Activated T-helper 17 cell treated with anti-CD3 and anti-CD28 coated beads, Interleukin-2, amount 50 U/mL, for 72 hours (primary cell): ENCODE results near the gene CCR3. TPM values are rescaled to one million over a fixed set of nuclear protein-coding genes. Genes with fewer than 3 reads are reported as not detected.

Experiments
- ATAC-seq: fragments of 150-1000 bp; cut with Tn5 transposase; replicated peaks from 2 replicates; pipeline ENCODE4 v1.10.0; 2021; ENCODE audit warnings: mild to moderate bottlenecking, moderate library complexity
- H3K27ac Mint-ChIP-seq: one replicate; pipeline ENCODE4 v1.8.0; 2022; ENCODE audit warnings: mixed read lengths
- H3K27me3 Mint-ChIP-seq: one replicate; pipeline ENCODE4 v1.8.0; 2022; ENCODE audit warnings: mixed read lengths
- H3K36me3 Mint-ChIP-seq: one replicate; pipeline ENCODE4 v1.8.0; 2022; ENCODE audit warnings: low read depth, mild to moderate bottlenecking, mixed read lengths
- H3K4me1 Mint-ChIP-seq: one replicate; pipeline ENCODE4 v1.8.0; 2022; ENCODE audit warnings: mixed read lengths
- H3K4me3 Mint-ChIP-seq: one replicate; pipeline ENCODE4 v1.8.0; 2022; ENCODE audit warnings: mild to moderate bottlenecking, mixed read lengths
- H3K9me3 Mint-ChIP-seq: one replicate; pipeline ENCODE4 v1.8.0; 2022; ENCODE audit warnings: mixed read lengths
- total RNA-seq, 2 donors: library from RNA; stranded (reverse); gene quantifications; one replicate each; pipeline ENCODE4 v1.2.3, GENCODE V29; 2022

The CCR3 gene
- total RNA-seq, 2 donors from 2014 or later: not detected

- H3K4me3 Mint-ChIP-seq: no peak overlapping the region
- H3K4me1 Mint-ChIP-seq: peaks cover 19% of the 10 kb centered on the region
- no peaks in the 10 kb centered on the region for H3K36me3 Mint-ChIP-seq
- H3K9me3 Mint-ChIP-seq: no peaks in the 10 kb centered on the region
- H3K27me3 Mint-ChIP-seq: no peaks in the 10 kb centered on the region
- H3K27ac Mint-ChIP-seq: no peak overlapping the region
- ATAC-seq: no peak
Observed at GRCh38 chr3:46209746-46210470, 32.4 kb upstream of the CCR3 start.

GRCh38 chr3:46212101-46212500 lies 30.2 kb upstream of the CCR3 start:
- Mint-ChIP-seq H3K4me3 (no peak overlapping the region), H3K4me1 (peaks cover 15% of the 10 kb centered on the region), H3K27me3 (no peaks in the 10 kb centered on the region), H3K9me3 (no peaks in the 10 kb centered on the region), H3K27ac (no peak overlapping the region), H3K36me3 (no peaks in the 10 kb centered on the region)
- ATAC-seq: no peak

- Mint-ChIP-seq H3K4me1 (peaks cover 10% of the 10 kb centered on the region), H3K36me3 (no peaks in the 10 kb centered on the region), H3K9me3 (no peaks in the 10 kb centered on the region), H3K27me3 (no peaks in the 10 kb centered on the region), H3K27ac (no peak overlapping the region), H3K4me3 (no peak overlapping the region)
- peak; percentile 57 for ATAC-seq
Observed at GRCh38 chr3:46213201-46213600, 29.1 kb upstream of the CCR3 start.

GRCh38 chr3:46214751-46215352 lies 27.4 kb upstream of the CCR3 start:
- H3K27me3 Mint-ChIP-seq: peaks cover 3% of the 10 kb centered on the region
- H3K36me3 Mint-ChIP-seq: no peaks in the 10 kb centered on the region
- H3K4me1 Mint-ChIP-seq: no peaks in the 10 kb centered on the region
- H3K4me3 Mint-ChIP-seq: no peak overlapping the region
- no peak for ATAC-seq
- H3K27ac Mint-ChIP-seq: no peak overlapping the region
- peaks cover 3% of the 10 kb centered on the region for H3K9me3 Mint-ChIP-seq

- peaks cover 4% of the 10 kb centered on the region for H3K9me3 Mint-ChIP-seq
- no peak overlapping the region for H3K27ac Mint-ChIP-seq
- no peak for ATAC-seq
- H3K4me3 Mint-ChIP-seq: no peak overlapping the region
- H3K4me1 Mint-ChIP-seq: no peaks in the 10 kb centered on the region
- H3K36me3 Mint-ChIP-seq: no peaks in the 10 kb centered on the region
- peaks cover 3% of the 10 kb centered on the region for H3K27me3 Mint-ChIP-seq
Observed at GRCh38 chr3:46215810-46216414, 26.3 kb upstream of the CCR3 start.

GRCh38 chr3:46218196-46218709 lies 24.0 kb upstream of the CCR3 start:
- Mint-ChIP-seq H3K4me1 (no peaks in the 10 kb centered on the region), H3K9me3 (peaks cover 4% of the 10 kb centered on the region), H3K27me3 (peaks cover 3% of the 10 kb centered on the region), H3K4me3 (no peak overlapping the region), H3K36me3 (no peaks in the 10 kb centered on the region), H3K27ac (no peak overlapping the region)
- ATAC-seq: no peak

GRCh38 chr3:46221391-46221790 lies 20.9 kb upstream of the CCR3 start:
- Mint-ChIP-seq H3K36me3 (no peaks in the 10 kb centered on the region), H3K27ac (no peak overlapping the region), H3K4me3 (no peak overlapping the region), H3K9me3 (peaks cover 4% of the 10 kb centered on the region), H3K4me1 (no peaks in the 10 kb centered on the region), H3K27me3 (peaks cover 5% of the 10 kb centered on the region)
- no peak for ATAC-seq

- H3K4me3 Mint-ChIP-seq: no peak overlapping the region
- peaks cover 7% of the 10 kb centered on the region for H3K27me3 Mint-ChIP-seq
- peaks cover 4% of the 10 kb centered on the region for H3K9me3 Mint-ChIP-seq
- no peak for ATAC-seq
- no peak overlapping the region for H3K27ac Mint-ChIP-seq
- H3K4me1 Mint-ChIP-seq: no peaks in the 10 kb centered on the region
- no peaks in the 10 kb centered on the region for H3K36me3 Mint-ChIP-seq
Observed at GRCh38 chr3:46221938-46222337, 20.3 kb upstream of the CCR3 start.

GRCh38 chr3:46222435-46223161 lies 19.7 kb upstream of the CCR3 start:
- H3K4me1 Mint-ChIP-seq: no peaks in the 10 kb centered on the region
- ATAC-seq: no peak
- no peaks in the 10 kb centered on the region for H3K36me3 Mint-ChIP-seq
- H3K9me3 Mint-ChIP-seq: peaks cover 4% of the 10 kb centered on the region
- no peak overlapping the region for H3K4me3 Mint-ChIP-seq
- peaks cover 10% of the 10 kb centered on the region for H3K27me3 Mint-ChIP-seq
- H3K27ac Mint-ChIP-seq: no peak overlapping the region

- H3K4me1 Mint-ChIP-seq: peaks cover 10% of the 10 kb centered on the region
- no peaks in the 10 kb centered on the region for H3K36me3 Mint-ChIP-seq
- no peak for ATAC-seq
- H3K27me3 Mint-ChIP-seq: peaks cover 18% of the 10 kb centered on the region
- H3K4me3 Mint-ChIP-seq: no peak overlapping the region
- no peak overlapping the region for H3K27ac Mint-ChIP-seq
- H3K9me3 Mint-ChIP-seq: no peaks in the 10 kb centered on the region
Observed at GRCh38 chr3:46228260-46229242, 13.7 kb upstream of the CCR3 start.

- H3K4me1 Mint-ChIP-seq: peaks cover 10% of the 10 kb centered on the region
- H3K27ac Mint-ChIP-seq: no peak overlapping the region
- no peaks in the 10 kb centered on the region for H3K36me3 Mint-ChIP-seq
- no peaks in the 10 kb centered on the region for H3K9me3 Mint-ChIP-seq
- no peak overlapping the region for H3K4me3 Mint-ChIP-seq
- ATAC-seq: peak; percentile 43
- H3K27me3 Mint-ChIP-seq: peaks cover 18% of the 10 kb centered on the region
Observed at GRCh38 chr3:46231323-46231722, 10.9 kb upstream of the CCR3 start.

- ATAC-seq: no peak
- Mint-ChIP-seq H3K27ac (no peak overlapping the region), H3K4me3 (no peak overlapping the region), H3K4me1 (peaks cover 8% of the 10 kb centered on the region), H3K27me3 (peaks cover 10% of the 10 kb centered on the region), H3K36me3 (no peaks in the 10 kb centered on the region), H3K9me3 (no peaks in the 10 kb centered on the region)
Observed at GRCh38 chr3:46233194-46233593, 9.1 kb upstream of the CCR3 start.

GRCh38 chr3:46235425-46235824 lies 6.8 kb upstream of the CCR3 start:
- Mint-ChIP-seq H3K9me3 (no peaks in the 10 kb centered on the region), H3K4me3 (no peak overlapping the region), H3K27ac (no peak overlapping the region), H3K27me3 (peaks cover 4% of the 10 kb centered on the region), H3K36me3 (no peaks in the 10 kb centered on the region), H3K4me1 (no peaks in the 10 kb centered on the region)
- ATAC-seq: no peak
